ENCODE measurements around the gene IVL.

IVL gene

DNA sequence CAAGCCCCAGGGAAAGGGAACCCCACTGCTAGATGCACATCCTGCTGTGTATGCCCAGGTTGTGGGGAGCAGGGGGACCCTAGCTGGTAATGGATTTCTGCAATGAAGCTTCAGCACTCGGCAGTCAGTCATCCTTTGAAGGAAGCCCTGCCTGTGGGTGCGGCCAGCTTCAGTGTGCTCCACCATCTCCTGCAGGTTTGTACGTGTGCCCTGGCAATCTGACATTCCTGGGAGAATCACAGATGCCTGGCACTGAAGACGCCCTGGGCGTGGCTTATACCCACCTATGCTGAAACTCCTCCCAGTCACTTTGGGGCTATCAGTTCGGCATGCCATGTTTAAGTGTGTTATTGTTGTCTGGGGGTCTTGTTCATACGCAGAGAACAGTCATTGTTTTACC lies 45.4 kb downstream of the IVL start:
- FAIRE-seq: no peak

DNA sequence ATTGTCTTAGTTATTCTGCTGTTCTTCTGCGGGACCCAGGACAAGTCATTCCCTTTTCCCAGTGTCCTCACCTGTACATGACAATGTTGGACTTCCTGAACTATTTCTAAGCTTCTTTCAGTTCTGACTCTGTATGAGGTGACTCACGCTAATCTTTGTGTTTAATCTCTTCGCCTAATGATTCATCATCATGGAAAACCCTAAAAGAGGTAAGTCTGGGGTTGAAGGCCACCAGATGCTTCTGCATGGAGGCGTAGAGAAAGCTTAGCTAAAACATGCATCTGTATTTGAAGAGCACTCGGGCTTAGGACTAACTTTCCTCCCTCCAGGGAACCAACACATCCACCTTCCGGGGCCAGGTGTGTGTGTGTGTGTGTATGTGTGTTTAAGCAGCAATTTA lies 46.1 kb downstream of the IVL start:
- no peak for FAIRE-seq

DNA sequence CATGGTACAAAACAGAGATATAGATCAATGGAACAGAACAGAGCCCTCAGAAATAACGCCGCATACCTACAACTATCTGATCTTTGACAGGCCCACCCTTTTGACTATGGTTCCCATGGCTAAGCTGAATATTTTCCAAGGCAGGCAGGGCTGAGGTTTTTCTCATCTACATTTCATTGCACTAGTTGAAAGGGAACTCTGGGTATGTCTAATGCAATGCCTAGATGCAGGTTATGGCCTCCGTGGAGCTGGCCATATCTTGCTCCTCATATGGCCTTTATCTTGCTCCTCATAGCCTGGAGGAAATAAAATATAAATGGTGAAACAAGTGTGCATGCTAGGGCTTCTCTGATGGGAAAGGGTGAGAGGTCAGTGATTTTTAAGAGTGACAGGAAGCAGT lies 49.2 kb downstream of the IVL start:
- FAIRE-seq: no peak

DNA sequence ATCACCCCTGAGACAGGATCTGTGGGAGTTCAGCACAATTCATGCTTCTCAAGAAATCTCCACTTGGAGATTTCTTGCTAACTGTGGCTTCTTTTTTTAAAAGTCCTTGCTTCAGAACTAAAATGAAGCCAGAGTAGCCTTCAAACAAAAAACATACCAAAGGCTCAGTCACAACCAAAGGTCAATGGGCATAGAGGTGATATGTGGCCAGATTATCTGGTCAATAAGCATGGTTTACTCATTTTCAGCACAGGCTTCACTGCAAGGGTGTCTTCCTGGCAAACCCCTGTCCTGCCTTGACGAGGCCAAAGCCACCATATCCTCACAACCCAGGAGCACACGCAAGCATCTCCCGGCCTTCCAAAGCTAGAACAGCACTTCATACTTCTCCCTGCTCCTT lies 50.9 kb downstream of the IVL start:
- FAIRE-seq: no peak

DNA sequence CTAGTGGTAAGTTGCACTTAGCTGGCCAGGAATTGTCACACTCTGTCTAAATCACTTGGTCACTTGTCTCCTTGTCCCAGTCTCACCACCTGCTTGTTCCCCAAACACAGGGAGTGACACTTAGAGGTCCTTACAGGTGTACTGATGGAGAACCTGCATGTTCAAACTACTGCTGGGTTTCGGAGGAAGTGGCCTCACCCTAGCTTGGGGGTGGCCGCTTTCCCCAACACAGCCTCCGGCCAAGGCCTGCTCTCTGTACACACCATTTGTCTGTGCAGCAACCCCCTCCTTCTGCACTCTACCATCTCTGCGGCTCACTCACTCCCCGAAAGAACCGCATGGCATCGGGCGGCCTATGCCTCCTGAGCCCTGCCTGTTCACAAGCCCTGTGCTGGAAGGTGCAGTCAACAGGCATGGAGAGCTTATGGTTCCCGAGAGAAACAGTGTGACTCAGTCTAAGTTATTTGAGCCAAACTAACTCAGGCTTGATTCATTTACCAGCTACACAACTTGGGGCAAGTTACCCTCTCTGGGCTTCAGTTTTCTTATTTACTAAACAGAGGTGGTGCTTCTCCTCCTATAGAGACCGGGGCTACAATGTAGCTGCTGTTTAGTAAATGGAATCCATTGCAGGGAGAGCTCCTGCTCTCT lies 51.6 kb downstream of the IVL start:
- FAIRE-seq: no peak

DNA sequence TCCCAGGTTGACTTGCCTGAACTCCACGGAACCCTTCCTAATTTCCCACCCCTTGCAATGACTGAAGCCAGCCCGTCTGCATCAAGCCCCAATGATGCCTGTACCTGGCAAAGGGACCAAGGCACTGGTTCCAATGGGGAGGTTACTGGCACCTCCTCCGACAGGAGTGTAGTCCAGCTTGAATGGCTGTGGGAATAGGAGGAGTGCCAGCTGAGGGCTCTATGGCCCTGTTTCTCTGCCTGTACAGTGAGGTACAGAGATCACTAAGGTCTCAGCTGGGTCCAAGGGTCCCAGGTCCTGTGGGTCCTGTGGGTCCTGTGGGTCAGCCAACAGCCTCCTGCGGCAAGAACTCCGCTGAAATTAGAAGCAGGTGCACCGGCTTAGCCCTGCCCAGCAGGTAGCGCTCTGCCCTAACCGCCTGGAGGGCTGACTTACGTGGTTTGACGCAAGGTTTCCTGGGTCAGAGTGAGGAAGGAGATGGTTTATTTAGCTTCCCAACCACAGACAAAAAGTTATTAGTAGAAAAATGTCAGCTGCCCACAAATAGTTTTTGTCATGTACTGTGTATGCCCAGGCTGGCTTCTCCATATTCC lies 52.2 kb downstream of the IVL start:
- no peak for FAIRE-seq
